SIG-M5 (cell line): ENCODE results near the gene LRP8.

Source experiments
- DNase-seq: peaks from one replicate; lab custom pipeline; 2025; lab: John Stamatoyannopoulos, UW

LRP8 gene

DNA sequence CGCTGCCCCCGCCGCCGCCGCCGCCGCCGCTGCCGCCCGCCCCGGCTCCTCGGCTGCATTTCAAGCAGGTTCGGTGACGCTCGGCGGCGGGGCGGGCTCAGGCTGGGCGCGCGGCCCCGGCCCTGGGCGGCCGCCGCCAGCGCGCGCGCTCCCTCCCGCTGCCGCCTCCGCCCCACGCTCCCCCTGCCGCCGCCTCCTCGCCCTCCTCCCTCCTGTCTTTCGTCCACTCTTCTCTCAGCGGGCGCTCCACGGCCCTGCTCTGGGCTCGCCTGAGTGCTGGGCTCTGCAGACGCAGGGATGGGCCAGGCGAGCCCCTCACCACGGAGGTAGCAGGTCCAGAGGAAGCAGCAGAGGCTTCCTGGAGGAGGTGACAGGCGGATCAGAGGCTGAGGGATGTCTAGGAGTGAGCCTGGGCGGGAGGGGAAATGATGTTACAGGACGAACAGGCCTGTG, at the start of gene LRP8:
Gene LRP8, minus strand, starts transcription at position 62 of the 453 bp plus-strand sequence. CDS start 158 bp downstream, outside the sequence.
- DNase-seq: no peak

DNA sequence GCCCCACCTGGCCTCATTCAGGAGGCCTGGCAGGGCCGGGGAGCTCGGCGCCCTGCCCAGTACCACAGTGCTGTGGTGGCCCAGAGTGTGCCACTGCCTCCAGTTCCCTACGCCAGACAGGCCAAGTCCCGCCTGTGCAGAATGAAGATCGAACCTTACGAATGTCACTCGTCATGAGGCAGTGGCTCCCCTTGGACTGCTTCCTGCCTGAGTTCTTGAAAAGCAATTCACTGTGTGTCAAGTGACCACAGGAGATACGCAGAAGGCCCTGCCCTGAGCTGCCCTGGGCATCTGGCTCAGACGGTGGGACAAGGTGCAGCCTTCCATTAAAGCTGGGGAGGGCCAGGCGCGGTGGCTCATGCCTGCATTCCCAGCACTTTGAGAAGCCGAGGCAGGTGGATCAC, 49.6 kb upstream of the LRP8 start:
- no peak for DNase-seq

DNA sequence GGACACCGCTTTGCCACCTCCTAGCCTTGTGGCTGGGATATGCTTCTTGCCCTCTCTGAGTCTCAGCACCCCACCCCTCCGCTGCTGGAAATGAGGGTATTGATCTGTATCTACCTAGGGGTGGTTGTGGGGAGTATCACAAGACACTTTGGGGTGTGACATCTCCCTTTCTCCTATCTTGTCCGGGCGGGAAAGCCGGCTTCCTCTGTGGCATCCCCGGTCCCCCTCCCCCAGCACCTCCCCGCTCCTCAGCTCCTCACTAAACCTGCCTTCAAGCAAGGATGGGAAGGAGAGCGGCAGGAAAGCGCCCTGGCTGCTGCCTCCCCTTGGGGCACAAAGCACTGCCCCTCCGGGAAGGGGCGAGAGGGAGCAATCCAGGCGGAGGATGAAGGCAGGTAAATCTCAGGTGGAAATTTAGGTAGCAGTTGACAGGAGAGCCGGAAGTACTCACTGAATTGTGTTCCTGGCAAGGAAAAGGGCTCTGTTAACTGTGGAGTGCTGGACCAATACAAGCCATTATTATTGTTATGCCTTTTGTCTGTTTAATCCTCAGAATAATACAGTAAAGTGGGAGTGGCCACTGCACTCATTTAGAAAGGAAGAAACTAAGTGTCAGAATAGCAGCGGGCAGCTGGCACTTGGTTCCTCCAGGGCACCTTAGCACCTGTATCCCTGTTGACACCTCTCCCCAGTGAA, 49.0 kb upstream of the LRP8 start:
- no peak for DNase-seq

DNA sequence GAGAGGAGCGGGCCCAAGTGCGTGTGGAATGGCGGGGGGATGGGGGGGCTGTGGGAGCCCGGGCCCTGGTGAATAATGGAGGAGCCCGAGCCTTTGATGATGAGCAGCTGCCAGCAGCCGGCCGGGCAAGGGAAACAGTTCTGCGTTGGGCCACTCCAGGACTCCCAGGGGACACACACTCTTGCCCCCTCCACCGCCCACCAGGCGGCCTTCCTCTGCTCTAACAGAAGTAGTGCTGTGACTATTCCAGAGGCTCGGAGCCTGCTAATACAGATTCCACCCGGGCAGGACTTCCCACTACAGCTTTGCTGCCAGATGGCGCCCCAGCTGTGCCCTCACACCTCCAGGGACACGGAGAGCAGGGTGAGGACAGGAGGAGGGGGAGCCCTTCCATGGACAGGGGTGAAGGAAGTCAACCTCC, 48.2 kb upstream of the LRP8 start:
- DNase-seq: no peak

DNA sequence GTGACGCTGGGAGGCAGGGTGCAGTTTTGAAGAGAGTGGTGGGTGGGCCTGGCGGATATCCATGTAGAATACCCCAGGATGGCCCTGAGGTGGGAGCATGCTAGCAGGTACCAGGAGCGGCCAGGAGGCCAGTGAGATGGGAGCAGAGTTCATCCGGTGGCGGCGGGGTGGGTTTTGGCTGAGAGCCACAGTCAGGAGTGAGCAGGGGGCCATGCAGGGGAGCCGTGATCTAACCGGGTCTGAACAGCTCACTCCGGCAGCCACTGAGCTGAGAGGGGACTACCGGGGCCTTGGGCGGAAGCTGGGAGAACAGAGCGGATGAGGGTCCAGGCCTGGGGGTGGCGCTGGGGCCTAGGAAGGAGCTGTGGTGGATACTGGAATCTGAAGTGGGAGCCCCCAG, 47.6 kb upstream of the LRP8 start:
- DNase-seq: no peak

DNA sequence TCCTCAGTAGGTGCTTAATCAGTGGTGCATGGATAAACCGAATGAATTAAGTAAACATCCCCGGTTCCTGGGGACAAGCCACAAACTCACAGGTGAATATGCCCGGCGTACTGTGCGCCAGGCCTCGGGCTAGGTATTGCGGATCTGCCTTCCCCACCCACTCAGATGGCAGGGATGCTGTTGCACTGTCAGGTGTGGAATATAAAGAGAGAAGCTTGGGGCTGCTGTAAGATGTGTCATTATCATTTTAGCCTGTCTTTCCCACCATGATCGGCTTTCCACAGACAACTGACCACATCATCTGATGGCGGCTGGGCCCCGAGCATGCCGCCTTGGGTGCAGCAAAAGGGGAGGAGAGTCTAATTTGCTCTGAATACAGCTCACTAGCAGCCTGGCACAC, 45.4 kb upstream of the LRP8 start:
- no peak for DNase-seq

DNA sequence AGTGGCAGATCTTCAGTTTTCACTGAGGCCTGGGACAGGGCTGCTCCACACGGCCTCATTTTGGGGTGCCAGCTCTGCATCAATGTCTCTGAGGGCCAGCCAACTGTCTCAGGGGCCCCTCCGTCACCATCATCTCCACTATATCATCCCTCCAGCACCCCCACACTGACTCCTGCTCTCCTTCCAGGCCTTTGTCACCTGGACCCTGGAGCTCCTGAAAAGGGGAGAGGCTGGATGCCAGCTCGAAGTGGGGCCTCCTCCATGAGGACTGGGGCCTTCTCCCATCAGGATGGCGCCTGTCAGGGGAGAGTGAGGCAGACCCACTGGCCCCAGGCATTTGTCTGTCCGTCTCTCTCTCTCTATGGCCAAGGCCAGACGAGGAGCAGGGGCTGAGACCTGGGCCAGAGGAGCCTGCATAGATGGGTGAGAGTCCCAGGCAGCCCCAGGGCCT, 44.7 kb upstream of the LRP8 start:
- no peak for DNase-seq

DNA sequence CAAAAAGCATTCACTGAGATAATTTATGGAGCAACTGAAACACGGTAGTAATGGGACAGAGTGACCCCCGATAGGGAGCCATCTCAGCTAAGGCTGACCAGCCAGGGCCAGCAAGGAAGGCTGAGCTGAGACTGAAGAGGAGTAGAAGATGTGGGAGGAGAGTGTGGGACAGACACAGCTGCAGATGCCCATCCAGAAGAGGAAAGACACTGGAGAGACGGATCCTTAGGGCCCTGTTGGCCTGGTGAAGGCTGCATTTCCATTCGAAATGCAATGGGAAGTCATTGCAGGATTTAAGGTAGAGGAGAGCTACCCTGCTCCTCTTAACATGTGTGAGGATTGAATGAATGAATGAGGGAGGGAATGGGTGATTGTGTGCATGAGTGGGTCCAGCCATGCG, 44.0 kb upstream of the LRP8 start:
- DNase-seq: no peak

DNA sequence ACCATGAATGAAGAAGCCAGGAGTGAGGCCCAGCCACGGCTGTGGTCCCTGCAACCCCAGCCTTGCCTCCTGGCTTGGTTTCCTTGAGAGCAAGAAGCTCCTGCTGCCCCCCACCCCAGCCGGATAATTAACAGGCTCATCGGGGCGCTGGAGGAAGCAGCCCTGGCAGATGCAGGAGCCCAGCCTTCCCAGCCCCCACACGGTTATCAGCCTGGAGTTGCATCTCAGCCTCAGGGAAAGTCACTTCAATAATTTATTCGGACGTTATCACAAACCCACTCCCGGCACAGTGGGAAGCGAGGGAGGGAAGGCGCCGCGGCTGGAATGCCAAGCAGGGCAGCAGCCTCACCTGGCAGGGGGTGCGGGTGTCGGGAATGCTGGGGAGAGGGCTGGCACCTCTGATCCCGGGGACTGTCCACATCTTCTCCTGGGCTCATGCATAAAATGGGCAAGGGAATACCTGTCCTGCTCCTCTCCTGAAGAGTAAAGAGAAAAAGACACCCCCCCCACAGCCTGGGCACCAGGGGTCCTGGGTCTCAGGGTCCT, 43.3 kb upstream of the LRP8 start:
- DNase-seq: no peak

DNA sequence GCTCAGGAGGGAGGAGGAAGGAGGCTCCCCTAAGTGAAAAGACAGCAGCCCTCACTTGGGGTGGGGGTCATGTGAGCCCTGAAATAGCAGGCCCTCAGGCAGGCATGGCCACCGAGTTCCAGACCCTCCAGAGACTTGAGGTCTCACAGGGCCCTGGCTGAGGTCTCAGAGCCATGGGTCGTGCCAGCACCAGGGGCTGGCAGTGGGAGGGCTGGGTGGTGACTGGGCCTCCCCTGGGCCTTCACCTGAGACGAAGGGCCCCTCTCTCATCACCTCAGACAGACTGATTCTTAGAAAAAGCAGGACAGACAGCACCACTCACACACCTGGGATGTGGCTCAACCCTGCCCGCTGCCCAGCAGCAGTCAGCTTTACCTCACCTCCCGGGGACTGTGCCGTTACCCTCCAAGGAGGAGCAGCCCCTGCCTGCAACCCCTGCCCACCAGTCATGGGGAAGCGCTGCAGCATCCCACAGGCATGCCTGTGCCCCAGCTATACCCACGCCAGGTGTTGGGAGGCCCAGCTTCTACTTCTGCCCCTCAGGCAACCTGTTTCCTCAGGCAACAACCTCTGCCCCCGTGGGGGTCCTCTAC, 42.6 kb upstream of the LRP8 start:
- DNase-seq: no peak

DNA sequence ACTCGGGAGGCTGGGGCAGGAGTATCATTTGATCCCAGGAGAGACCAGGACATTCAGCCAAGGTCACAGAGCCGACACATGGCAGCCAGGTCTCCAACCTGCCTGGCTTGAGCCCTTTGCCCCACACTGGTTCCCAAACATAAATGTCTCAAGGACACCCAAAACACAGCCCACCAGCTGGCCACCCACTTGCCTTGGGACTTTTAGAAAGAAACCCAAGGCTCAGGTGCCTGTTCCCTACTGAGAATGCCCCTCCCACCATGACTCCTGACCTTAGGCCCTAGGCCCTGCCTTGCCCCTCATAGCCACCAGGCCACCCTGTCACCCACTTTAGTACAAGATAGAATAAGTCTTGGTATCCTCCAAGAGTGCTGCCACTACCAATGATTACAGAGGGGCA, 41.9 kb upstream of the LRP8 start:
- DNase-seq: no peak

DNA sequence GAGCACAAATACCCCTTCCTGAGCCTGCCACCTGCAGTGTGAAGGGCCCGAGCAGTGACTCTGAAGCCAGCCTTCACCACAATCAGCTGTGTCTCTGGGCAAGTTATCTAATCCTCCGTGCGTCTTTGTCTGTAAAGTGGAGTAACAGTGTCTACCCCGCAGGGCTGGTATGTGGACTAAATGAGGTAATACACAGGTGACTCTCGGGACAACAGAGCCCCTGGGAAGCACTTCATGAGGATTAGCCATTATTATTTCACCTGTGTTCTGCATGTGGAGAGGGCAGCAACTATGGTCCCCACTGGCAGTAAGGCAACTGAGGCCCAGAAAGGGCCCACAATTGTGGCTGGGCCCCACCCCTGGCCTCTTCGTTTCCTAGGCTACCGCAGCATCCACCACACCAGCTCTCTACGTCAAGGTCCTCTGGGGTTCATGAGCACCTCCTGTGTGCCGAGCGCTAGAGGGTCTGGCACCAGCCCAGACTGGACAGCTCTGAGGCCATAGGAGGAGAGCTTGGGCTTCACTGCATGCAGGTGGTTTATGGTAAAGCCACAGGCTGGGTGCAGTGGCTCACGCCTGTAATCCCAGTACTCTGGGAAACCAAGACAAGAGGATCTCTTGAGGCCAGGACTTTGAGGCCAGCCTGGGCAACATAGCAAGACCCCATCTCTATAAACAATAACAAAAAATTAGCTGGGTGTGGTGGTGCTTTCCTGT, 41.3 kb upstream of the LRP8 start:
- no peak for DNase-seq

DNA sequence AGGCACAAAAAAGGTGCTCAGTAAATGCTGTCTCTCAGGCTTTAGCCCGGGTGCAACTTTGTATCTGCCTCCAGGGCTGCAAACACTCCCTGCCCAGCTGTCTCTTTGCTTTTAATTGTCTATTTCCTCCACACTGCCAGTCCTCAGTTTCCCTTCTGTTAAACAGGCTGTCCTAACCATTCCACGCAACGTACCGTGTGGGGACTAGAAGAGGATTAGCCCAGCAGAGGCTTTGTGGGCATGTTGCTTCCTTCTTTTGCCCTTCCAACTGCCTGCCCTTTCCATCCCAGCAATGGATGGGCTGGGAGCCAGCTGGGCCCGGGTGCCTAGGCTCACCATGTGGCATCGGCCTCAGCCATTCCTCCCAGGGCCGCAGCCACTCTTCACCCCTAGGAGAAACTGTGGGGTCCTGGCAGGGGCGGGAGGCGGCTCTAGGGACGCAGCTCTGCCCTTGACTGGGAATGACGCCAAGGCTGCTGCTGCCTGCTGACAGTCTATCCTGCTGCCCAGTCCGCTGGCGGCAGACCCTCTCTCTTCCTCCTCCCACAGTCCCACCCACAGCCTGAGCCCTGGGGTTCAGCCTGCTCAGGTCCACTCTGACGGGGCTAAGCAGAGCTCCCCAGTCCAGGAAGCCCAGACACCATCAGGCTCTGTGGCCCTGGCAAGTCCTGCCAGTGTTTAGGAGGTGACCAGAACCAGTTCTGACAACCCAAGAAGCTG, 40.6 kb upstream of the LRP8 start:
- DNase-seq: no peak

DNA sequence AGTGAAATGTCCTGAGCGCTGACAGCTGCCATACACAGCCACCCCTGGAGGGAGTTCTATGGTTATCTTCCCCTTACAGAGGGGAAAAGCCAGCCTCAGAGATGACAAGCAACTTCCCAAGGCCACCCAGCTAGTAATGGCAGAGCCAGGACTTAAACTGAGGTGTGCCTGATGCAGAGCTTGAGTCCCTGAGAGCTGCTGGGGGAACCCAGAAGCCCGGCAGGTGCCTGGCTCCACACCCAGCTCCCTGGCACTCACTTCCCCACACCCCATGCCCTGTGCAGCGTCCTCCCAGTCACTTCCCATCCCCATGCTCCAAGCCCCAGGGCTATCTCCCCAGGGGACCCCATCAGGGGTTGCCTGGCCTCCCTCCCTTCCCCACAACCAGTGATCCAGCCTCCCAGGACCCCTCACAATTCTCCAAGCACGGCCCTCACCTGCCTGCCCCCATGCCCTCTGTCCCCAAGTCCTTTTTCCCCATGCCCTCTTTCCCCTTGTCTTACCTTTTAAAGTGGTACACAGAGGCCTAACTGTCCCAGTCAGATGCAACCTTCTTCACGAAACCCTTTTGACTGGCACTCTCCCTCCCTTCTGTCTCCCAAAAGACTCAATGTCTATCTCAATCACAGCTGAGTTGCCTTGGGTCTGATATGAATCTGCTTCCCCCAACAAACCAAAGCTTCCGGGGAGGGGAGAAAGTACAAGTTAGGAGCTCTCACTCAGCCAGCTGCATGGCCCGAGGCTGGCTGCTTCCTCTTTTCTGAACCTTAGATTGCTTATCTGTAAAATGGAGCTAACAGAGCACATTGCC, 39.8 kb upstream of the LRP8 start:
- peak; percentile 21 for DNase-seq

DNA sequence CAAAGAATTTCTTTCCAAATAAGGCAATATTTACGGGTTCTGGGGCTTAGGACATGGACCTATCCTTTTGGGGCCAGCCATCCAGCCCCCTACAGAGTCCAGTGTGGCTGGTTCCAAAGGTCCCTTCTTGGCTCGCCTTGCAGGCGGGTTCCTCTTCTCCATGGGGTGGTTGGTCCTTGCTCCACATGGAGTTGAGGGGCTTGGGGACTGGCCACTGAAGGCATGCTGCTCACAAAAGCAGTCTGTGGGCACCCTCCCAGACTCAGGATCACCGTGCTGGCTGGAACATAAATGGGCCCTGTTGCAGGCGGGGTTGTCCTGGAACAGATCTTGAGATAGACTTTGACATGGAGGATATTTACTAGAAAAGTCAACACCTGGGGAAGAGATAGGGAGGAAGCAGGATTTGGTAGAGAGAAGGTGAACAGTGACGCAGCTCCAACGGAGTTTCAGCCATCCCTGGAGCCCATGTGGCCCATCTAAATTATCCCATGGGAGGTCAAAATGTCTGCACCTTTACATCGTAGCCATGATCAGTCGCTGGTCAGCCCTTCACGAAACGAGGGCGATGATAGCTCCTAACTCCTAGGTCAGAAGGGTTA, 39.1 kb upstream of the LRP8 start:
- DNase-seq: no peak

DNA sequence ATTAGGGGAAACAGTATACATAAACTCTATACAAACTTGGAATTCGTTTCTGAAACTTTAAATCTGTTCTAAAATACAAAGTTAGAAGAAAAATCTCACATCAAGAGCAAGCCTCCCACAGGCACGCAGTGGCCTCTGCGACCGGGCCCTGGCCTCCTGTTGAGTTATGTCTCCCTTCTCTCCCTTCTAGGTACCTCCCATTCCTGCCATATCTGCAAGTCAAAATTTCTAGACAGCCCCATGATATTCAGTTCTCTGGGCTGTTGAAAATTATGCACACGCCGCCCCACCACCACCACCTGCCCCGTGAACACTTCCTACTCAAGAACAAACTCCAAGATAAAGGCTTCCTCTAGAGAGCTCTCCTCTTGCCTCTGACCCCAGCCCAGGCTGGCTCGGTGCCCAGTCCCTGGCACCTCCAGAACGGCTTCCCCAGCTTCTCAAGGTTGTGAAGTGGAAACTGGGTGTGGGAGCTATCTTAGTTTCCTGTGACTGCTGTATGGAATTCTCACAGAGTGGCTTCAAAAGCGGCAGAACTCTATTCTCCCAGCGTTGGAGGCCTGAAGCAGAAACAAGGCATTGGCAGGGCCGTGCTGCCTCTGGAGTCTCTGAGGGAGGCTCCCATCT, 37.7 kb upstream of the LRP8 start:
- DNase-seq: no peak

DNA sequence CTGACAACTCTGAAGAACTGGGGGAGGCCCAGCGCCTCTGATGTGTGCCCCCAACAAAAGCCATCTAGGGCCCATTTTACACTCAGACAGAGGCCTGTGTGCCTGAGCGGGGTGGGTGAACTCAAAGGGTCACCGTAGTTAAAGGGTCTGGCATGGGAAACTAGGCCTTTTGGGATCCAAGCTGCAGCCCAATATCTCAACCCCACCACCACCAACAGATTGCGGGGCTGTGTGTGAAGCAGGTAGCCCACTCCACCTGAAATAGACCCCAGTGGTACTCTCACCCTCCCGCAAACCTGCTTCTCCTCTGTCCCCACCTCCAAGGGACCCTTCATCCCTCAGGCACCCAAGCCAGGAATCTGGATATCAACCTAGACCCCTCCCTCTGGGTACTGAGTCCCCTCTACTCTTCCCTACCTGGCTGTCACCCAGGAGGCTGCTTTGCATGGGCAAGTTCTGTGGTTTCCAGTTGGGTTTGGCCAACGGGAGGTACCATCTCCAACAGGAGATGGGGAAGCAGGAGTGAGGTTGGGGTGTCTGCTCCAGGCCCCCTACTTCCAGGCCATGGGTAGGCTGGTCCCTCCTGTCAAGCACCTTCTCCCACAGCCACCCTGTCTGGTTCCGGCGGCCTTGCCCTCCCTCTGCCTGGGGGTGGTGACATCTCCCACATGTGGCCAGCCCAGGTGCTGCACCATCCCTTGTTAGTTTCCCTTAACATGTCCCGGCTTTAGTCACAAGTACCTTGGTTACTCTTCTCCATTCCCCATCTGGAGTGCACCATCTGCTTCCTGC, 35.2 kb upstream of the LRP8 start:
- DNase-seq: no peak

DNA sequence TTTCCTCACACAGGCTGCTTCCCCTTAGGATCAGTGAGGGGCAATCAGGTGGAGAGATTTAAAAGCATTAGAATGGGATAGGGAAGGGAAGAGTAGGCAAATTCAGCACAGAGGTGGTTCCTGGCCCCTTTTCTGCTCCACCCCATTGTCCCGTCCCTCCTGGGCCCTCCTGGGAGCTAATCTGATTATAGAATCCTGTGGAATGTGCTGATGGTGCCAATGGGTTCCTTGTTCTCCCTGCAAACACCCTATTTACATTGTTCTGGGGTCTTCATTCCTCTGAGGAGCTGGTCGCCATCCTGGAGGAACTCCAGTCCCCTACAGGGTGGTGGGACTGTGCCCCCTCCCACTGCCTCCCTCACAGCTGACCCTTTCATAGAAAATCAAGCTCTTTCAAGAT, 34.4 kb upstream of the LRP8 start:
- no peak for DNase-seq

DNA sequence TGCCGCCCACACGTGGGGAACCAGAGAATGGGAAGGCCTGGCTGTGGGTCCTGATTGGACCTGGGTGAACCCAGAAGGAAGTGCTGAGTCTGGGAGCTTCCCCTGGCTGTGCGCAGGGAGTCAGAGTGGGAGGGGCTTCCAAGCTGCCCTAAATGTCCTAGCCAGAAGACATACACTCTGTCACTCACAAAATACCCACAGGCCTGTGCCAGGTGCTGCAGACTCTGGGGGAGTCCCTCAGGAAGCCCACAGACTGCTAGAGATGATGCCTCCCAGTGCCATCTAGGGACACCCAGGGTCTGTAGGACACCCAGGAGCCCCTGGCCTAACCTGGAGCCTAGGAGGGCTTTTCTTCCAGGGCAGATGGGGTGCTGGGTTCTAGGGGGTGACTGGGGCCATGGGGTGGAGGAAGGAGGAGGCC, 33.7 kb upstream of the LRP8 start:
- DNase-seq: no peak

DNA sequence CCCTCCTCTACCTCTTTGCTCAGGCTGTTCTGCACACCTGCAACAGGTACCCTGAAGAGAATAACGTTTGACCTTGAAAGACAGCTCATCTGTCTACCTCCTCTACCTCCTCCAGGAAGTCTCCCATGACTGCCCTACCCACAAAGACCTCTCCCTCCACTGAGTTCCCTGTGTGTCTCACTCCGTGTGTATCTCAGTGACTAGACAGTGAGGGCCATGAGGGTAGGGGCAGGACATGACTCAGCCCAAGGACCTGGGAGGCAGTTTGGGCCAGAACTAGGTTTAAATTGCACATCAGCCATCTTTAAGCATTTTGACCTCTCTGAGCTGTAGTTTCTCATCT, 32.0 kb upstream of the LRP8 start:
- DNase-seq: no peak
